Activated CD8-positive, alpha-beta memory T cell treated with anti-CD3 and anti-CD28 coated beads, Interleukin-2, amount 50 U/mL, for 24 hours (primary cell): ENCODE measurements around the gene UST.
"Not testable (repeated sequence)": the region's sequence is repeated elsewhere in the genome, so short reads cannot be mapped to it uniquely, and the experiment has no call there.

ENCODE experiments used
- DNase-seq: peaks from one replicate; pipeline ENCODE4 v3.0.0-alpha.2; 2020; ENCODE audit errors: extremely low read depth

Gene UST

DNA sequence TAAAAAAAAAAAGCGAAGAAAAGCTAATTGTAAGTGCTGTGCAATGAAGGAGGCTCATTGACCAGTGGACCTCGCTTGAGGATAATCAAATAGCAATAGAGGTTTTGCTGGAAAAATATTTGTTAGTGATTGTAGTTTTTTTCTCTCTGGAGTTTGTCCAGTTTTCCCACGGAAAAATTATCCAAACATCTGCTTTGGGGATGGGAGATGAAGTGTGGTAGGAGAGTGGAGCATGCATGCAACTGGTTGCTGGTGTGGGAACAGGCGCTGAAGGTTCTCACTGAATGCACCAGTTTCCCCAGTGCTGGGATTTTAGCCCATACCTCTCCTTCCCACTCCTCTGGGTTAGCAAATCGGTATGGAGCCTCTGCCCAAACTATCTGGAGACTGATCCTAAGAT, 288.9 kb downstream of the UST start:
- no peak for DNase-seq

DNA sequence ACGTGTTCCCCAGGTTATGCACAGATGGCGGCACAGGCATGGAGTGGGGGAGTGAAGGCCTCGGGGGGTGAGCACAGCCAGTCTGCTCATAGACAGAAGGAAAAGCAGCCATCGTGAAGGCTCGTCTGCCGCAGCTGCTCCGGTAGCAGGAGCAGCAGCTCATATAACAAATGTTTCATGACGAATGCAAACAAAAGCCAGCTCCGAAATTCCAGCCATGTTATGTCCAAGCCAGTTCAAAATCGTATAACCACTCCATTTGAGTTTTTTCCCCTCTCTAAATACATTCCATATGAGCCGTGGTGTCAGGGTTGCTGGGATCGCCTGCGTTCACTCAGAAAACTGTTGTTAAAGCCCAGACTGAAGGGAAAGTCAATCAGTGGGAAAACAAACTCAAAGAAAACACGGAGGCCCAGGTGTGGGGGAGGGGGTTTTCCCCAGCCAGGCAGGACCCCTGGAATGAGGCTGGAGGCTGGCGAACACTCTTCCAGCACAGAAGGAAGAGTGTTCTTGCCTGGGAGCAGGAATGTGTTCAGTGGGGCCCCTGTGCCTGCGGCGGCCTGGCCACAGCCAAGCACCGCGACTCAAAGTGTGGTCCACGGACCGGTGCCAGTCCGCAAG, 290.3 kb downstream of the UST start:
- no peak for DNase-seq

DNA sequence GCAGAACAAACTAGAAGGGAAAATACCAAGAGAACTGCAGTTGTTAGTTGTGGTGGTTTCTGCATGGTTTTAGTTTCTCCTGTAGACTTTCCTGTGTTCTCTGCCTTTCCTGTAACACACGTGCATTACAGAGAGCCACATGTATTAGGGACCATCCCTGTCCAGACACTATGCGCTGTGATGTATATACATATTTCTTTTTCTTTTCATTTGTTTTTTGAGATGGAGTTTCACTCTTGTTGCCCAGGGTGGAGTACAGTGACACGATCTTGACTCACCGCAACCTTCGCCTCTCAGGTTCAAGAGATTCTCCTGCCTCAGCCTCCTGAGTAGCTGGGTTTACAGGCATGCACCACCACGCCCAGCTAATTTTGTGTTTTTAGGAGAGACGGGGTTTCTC, 292.2 kb downstream of the UST start:
- not testable (repeated sequence) for DNase-seq

DNA sequence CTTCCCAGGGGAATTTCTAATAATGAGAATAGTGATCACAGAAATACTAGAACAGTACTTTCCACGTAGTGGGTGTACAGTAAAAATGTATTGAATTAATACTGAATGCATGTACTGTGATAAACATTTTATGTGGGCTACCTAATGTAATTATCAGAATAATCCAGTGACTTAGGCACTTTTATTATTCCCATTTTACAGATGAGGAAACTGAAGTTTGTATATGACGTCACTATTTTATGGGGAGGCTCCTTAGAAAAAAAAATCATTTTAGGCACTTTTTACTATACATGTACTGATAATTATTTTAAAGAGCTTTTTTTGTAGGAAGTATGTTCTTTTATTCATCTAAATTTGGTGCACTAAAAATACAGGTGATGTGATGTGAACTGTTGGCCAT, 295.1 kb downstream of the UST start:
- no peak for DNase-seq

DNA sequence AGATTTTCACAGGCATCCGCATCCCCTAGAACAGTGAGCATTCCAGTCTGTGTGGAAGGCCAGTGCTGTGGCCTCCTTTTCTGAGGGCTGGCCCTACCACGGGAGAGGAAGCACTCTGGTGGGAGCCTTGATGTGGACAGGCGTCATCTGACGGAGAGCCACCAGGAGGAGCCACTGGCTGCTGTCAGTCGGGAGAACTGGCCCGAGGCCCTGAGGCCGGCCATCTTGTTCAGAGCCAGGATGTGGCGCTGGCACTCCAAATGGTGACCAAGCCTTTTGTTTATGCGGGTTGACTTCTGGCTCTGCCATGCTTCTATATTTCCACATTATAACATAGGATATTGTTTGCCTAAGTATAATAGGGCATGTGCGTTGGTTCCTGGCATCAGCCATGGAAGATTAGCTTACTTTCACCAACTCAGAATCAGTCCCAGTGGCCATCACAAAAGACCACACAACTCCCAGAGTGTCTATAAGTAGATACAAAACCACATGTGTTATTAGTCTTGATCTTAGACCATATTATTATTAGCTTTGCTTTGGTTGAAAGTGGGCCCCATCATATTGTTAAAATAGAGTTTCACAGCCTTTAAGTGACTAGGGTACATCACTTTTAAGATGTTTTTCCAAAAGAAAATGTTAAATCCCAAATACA, 296.8 kb downstream of the UST start:
- DNase-seq = no peak

DNA sequence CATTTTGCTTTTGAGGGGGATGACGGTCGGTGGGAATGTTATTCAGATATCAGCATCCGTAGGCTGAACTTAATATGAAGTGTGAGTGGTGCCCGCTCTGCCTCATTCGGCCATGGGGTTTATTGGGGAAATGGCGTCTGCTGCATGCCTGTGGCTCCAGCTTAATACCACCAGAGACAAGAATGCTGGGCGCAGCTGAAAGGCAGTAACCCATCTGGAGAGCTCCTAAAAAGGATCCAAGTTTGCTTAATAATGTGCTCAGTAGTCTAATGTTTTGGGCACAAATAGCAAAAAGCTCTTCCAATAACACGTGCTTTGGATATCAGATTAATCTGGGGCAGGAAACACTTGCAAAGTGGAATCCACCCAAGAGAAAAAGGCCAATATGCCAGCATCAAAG, 297.7 kb downstream of the UST start:
- DNase-seq = no peak

DNA sequence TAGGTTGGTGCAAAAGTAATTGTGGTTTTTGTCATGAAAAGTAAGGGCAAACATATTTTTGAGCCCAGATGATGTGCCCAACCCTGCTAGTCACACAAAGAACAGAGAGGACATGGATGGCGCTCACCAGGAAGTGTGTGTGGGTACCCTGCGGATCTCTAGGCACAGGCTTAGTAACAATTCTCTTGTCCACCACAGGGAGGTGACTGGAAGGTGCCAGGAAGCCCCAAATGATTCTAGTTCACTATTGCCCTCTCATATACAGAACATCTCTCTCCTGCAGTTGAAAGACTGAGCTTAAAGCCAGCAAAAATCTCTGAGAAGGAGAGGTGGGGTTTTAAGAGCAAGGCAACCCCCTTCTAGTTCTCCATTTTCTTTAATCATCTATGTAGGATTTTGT, 298.6 kb downstream of the UST start:
- no peak for DNase-seq

DNA sequence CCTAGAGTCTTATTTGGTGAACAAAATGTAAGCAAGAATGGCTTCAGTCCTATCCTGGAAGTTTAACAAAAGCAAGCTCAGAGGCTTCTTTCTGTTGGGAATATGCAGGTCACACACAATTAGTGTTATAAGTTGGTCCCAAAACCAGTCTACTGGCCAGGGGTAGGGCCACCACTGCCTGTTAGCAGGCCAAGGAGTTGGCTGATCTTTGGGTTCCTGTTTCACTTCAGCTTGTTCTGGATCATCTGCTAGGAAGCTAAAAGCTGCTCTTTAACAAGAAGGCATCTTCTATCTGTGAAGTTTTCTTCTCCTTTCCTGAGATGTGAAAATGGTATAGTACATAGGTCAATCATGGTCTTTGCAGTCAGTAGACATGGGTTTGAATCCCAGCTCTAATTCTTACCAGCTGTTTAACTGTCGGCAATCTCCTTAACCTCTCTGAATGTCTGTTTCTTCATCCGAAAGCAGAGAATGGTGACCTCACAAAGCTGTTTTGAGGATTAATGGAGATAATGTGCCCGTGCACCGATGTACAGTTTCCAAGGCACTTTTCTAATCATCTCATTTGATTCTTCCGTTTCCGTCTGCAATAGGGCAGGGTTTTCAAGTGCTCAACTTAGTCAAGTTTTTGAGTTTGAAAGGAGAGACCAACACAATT, 299.5 kb downstream of the UST start:
- DNase-seq = no peak

DNA sequence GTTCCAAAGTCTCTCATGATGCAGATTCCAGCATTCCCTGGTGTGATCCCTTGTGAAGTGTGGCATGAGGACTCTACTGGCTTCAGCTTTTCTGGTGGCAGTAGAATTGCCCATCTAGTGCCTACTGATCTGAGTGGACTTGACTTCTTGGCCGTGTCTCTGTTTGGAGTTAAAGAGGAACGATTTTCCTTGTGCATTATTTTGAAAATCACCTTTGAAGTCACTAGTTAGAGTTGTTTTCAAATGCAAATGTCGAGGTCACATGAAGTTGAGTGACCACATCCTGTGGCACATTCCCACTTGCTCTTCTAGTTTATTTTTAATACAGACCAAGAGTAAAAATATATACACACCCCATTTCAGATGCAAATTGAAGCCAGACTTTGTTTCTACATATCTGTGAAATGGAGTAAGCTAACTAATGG, 300.0 kb downstream of the UST start:
- no peak for DNase-seq

DNA sequence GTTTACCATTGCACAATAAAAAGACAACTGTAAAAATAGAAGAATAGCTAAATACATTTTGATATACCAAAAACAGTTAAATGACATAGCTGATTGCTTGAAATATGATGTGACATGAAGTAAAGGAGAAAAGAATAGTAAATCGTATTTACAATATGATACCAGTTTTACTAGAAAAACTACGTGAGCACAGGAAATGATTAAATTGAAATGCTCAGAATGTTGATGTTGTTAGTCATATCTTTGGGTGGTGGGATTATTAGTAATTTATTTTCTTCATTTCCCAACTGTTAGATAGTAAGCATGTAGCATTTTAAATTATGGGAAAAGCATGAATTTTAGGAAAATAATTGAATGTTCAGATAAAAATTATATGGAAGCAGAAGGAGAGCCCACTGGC, 302.4 kb downstream of the UST start:
- DNase-seq = no peak

DNA sequence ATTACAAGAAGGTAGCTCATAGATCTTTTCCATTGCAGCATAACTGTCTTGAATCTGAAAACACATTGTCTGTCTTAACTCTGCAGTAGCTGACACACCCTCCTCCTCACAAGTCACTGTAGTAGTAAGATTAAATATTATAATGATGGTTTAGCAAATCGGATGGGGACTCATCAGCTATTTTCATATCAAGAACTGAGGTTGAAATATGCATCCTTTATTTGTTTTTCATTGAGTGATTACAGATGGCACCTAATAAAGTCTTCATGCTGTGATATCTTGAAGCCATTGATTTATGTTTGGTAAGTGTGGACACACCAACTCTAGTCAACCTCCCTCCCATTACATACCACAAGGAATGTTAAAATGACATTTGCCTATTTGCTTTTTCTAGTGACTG, 303.3 kb downstream of the UST start:
- DNase-seq = no peak

DNA sequence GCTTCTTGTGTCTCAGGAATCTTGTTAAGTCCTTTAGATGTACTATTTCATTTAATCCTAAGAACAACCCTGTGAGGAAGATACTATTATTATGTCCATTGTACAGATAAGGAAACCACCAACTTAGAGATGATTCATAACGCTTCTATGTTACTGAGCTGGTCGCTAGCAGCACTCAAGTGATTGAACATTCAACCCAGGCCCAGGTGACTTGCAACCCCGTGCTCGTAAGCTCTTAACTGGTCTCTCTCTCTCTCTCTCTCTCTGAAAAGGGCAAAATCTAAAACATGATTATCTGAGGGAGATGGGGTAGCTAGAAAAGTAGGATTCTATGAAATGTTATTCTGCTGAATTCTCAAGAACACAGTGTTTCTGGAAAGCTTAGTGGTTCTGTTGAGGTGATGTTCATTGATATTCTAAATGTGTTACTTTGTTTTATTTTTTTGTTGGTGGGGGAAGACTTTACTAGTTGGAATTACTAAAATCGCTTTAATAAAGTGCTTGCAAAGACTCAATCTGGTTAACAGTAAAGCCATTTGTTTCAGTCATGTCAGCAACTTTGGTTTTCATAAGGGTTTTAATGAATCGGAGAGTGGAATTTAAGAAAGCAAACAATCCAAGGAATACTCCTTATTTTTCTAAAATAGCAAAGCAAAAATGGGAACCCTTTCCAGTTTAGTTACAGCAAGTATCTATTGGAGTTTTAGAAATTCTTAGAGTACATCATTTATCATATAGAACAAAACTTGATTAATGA, 305.7 kb downstream of the UST start:
- DNase-seq = no peak

DNA sequence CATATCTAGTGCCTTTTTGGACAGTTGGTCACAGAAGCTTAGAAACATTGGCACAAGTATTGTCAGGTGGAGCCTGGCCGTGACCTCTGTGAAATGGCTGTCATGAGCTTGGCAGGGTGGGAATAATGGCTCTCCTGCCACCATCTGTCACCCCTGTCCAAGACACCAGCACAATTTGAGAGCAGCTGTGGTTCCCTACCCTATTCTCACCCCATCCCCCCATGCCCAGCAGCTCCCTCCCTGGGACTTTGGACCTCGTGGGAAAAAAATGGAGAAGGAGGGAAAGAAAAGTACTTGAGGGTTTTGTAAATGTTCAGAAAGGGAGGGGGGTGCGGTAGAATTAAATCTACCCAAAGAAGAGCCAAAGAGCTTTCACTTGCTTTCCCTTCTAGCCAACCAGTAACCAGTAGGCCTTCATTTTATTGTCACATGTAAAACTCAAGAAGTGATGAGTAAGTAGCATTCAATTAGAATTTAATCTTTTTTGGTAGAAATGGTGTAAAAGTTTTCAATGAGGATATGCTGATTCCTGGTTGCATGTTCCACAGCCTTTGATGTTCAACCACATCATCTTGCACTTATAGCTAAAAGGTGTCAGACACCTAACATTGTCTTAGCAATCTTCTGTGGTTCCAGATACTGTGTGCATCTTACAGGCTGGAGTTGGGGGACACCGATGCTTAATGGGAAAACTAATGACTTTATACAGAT, 307.2 kb downstream of the UST start:
- DNase-seq = no peak

DNA sequence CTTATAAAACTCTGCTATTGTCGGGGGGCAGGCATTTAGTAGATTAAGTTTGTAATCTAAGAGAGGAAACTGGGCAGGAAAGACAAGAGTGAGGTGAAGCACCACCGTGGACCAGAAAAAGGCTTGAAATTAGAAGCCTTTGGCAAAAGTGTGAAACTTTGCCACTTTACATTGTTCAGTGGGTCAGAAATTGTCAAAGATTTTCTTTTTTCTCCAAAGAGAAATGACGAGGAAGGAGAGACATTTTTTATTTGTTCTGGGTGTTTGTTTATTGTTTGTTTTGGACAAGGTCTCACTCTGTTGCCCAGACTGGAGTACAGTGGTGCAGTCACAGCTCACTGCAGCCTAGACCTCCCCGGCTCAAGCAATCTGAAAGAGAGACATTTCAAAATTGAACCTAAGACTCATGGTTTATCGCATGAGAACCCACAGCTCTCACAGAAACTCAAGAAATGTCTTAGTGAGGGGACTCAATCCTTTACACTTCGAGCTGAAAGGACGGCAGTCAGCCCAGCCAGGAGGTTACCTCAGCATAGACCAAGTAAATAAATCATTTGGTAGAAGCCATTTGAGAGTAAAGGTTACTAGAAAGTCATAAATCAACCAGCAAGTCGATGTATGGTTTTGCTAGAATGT, 307.8 kb downstream of the UST start:
- no peak for DNase-seq

DNA sequence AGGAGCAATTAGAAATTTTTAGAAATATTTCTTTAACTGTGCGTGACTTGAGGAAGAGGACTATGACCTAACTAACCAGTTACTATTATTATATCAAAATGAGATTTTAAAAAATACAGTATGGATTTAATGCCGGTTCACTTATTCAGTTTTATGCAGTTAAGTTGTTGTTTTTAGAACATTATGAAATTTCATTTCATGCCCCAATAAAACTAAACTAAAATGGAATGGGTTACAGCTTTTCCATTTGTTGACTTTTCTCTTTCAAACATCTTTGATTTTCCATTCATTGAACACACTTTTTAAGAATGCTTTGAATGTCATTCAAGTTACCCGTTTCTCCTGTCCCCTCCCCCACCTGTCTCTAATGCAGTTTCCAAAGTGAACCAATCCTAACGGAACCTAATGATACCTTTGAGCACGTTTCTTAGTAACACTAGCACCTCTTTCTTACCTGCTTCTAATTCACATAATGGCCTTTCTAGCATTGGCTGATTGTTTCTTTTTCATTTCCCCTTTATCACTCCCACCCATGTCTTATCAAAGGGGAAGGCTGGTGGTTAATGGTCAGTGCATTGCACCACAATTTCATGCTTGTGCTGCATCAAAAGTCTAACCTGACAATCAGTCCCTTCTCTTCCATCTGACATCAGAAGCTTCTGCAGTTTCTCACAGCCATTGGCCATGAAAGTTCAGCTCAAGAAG, 308.5 kb downstream of the UST start:
- no peak for DNase-seq

DNA sequence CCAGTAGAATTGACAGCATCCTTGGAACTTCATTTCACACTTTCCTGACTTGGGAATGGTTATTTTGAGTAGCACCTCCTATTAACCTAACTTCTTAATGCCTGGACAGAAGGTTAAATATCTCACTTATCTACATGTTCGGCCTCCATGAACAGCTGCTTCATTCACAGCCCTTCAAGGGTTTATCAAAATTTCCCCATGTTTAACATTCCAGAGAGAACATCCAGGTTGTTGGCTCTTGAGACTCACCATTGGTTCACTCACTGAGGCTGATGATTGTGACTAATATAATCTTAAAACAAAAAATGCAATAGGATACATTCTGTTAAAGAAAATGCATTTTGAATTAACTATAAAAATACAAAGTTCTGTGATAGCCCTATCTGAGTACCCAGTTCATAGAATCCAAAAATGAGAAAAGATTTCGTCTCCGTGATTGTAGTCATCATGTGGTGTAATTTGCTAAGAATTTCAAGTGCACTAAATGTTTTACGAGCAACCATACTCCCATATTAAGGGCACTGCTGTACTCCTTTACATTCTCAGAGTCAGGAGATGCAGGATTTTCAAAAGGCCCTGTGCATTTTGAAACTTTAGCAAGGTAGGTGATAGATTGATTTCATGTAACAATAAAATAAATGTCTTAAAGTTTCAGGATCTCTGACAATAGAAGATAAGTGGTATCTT, 310.1 kb downstream of the UST start:
- DNase-seq = no peak

DNA sequence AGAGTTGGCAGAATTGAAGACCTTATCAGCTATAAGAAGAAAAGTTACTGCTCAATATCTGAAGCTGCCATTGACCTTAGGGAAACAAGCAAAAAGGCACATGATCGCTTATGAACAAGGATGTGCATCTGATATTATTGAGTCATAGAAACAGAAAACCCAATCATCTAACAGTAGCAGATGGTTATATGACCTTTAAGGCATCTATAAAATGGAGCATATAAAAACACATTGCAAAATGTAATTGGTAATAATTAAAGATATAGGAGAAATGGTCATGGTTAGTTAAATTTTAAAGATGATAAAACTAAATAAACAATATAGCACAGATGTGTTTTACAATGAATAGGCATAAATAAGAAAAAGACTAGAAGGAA, 310.6 kb downstream of the UST start:
- no peak for DNase-seq

DNA sequence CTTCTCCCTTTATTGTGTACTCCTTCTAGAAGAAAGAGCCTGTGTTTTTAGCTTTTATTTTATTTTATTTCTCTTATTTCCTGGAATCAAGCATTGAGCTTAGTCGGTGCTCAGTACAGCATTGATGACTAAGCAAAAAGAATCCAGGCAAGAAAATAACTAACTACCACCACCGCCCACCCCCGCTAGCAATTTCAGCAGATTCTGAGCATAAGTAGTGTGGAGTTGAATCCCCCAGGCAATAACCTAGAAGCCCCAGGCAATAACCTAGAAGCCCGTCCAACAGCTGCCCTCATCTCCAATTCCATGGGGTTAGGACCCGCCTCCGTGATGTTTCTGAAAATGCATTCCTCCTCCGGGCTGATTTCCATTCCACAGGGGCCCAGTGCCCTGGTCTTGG, 312.7 kb downstream of the UST start:
- DNase-seq = no peak

DNA sequence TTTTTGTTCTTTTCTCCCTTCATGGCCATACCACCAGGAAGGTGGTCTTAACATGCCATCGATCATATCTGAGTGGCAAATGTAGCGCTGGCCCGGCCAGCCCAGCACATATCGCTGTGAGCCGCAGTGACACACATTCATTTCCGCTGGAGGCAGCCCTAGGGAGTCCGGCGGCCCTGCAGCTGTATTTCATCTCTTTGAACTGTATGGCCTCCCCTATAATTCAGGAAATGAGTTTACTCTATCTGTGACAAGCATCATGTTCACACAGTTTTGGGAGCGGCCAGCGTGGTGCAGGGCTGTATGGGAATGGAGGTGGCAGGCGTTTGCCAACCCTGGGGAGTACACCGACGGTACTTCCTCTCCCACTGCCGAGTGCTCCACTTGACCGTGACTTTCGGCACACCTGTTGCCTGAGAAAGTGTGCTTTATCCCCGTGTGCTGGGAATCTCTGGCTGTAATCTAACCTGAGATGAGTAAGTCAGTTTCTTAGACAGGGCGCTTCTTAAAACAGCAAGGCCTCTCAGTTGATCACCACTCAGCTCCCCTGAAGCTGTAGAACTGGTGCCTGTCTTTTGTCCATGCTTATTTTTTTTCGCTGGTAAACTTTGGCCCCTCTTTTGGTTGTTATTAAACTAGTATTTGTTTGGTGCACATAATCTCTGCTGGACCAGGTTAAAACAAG, 313.6 kb downstream of the UST start:
- no peak for DNase-seq
